22Rv1 (cell line): ENCODE data around the gene PROB1.
"Not testable (repeated sequence)": the region's sequence is repeated elsewhere in the genome, so short reads cannot be mapped to it uniquely, and the experiment has no call there.

Source experiments
- CTCF ChIP-seq: fragments of 450-650 bp; IDR thresholded peaks from 2 replicates; pipeline ENCODE4 v1.5.1; 2017; ENCODE audit warnings: mild to moderate bottlenecking
- ZFX ChIP-seq: fragments of 450-650 bp; IDR thresholded peaks from 2 replicates; pipeline ENCODE4 v1.6.1; 2017; ENCODE audit warnings: antibody characterized with exemption, borderline replicate concordance

GRCh38 chr5:139440416-139440815, 45.5 kb upstream of the PROB1 start:
- not testable (repeated sequence) for TF ChIP-seq CTCF, ZFX
